Mucosa of stomach (tissue), 1 donor: ENCODE results near the gene BORCS8.

Experiments
- H3K27me3 ChIP-seq: one replicate; pipeline ENCODE4 v1.7.0; 2013; ENCODE audit warnings: mild to moderate bottlenecking, low read length; ENCODE audit not compliant: control insufficient read depth, insufficient read depth
- H3K36me3 ChIP-seq: one replicate; pipeline ENCODE4 v1.7.0; 2013; ENCODE audit warnings: low read length; ENCODE audit not compliant: control insufficient read depth, insufficient read depth
- H3K4me1 ChIP-seq: one replicate; pipeline ENCODE4 v1.7.0; 2013; ENCODE audit warnings: mild to moderate bottlenecking, low read length; ENCODE audit not compliant: control insufficient read depth, insufficient read depth
- H3K4me3 ChIP-seq: one replicate; pipeline ENCODE4 v1.7.0; 2013; ENCODE audit warnings: low read length
- H3K9ac ChIP-seq: one replicate; pipeline ENCODE4 v1.7.0; 2013; ENCODE audit warnings: mild to moderate bottlenecking, low read length, moderate library complexity
- H3K9me3 ChIP-seq: one replicate; pipeline ENCODE4 v1.7.0; 2013; ENCODE audit warnings: mild to moderate bottlenecking, low read length, moderate library complexity; ENCODE audit not compliant: control insufficient read depth
- donor health status: Pancreatic carcinoma.

The BORCS8 gene

GRCh38 chr19:19211499-19212420 is 19.8 kb upstream of the BORCS8 start, which contains the start of gene NCAN:
Gene NCAN (plus strand): TSS chr19:19211958. CDS start chr19:19216954, 4,996 bp downstream.
- Histone ChIP-seq H3K4me1 (peaks cover 9% of the 10 kb centered on the region), H3K27me3 (peaks cover 29% of the 10 kb centered on the region), H3K36me3 (no peaks in the 10 kb centered on the region), H3K4me3 (no peak within 1 kb of the TSS), H3K9me3 (no peaks in the 10 kb centered on the region), H3K9ac (no peak within 1 kb of the TSS)

DNA sequence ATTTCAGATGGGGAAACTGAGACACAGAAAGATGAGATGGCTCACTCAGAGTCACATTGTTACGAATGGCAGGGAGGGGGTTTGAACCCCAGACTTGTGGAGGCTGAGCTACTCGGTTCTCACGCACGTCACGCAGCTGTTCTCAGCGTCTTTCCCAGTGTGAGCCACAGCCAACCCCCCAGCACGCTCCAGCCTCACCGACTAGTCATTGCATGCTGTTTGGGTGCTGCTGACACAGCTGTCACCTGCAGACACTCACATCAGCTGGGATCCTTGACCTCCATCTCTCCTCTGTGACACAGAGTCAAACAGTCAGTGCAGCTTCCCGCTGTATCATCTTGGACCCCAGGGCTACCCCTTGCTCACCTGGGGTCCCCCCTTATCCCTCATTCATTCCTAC is 17.4 kb upstream of the BORCS8 start:
- H3K4me1 ChIP-seq, result peaks cover 13% of the 10 kb centered on the region
- H3K4me3 ChIP-seq, result no peak overlapping the region
- no peaks in the 10 kb centered on the region for H3K9me3 ChIP-seq
- H3K9ac ChIP-seq, result no peak overlapping the region
- peaks cover 40% of the 10 kb centered on the region for H3K27me3 ChIP-seq
- H3K36me3 ChIP-seq, result no peaks in the 10 kb centered on the region

GRCh38 chr19:19207637-19208572 is 16.0 kb upstream of the BORCS8 start:
- H3K9ac ChIP-seq, result no peak overlapping the region
- H3K9me3 ChIP-seq, result no peaks in the 10 kb centered on the region
- H3K27me3 ChIP-seq, result peaks cover 31% of the 10 kb centered on the region
- no peak overlapping the region for H3K4me3 ChIP-seq
- H3K4me1 ChIP-seq, result peaks cover 15% of the 10 kb centered on the region
- no peaks in the 10 kb centered on the region for H3K36me3 ChIP-seq

GRCh38 chr19:19206938-19207337 is 15.0 kb upstream of the BORCS8 start:
- H3K9ac ChIP-seq, result no peak overlapping the region

GRCh38 chr19:19205416-19206410 is 13.8 kb upstream of the BORCS8 start:
- H3K9ac ChIP-seq, result no peak overlapping the region

More at GRCh38 chr19:19206938-19207337, 15.0 kb upstream of the BORCS8 start:
- no peaks in the 10 kb centered on the region for H3K36me3 ChIP-seq
- H3K4me3 ChIP-seq, result no peak overlapping the region
- no peaks in the 10 kb centered on the region for H3K9me3 ChIP-seq
- H3K27me3 ChIP-seq, result peaks cover 22% of the 10 kb centered on the region
- peaks cover 24% of the 10 kb centered on the region for H3K4me1 ChIP-seq

GRCh38 chr19:19204181-19204580 is 12.2 kb upstream of the BORCS8 start:
- Histone ChIP-seq H3K36me3 (no peaks in the 10 kb centered on the region), H3K9me3 (no peaks in the 10 kb centered on the region), H3K27me3 (peaks cover 11% of the 10 kb centered on the region), H3K4me3 (no peak overlapping the region), H3K9ac (no peak overlapping the region), H3K4me1 (peaks cover 24% of the 10 kb centered on the region)

More at GRCh38 chr19:19205416-19206410, 13.8 kb upstream of the BORCS8 start:
- Histone ChIP-seq H3K9me3 (no peaks in the 10 kb centered on the region), H3K4me1 (peaks cover 24% of the 10 kb centered on the region), H3K4me3 (no peak overlapping the region), H3K36me3 (no peaks in the 10 kb centered on the region), H3K27me3 (peaks cover 11% of the 10 kb centered on the region)

DNA sequence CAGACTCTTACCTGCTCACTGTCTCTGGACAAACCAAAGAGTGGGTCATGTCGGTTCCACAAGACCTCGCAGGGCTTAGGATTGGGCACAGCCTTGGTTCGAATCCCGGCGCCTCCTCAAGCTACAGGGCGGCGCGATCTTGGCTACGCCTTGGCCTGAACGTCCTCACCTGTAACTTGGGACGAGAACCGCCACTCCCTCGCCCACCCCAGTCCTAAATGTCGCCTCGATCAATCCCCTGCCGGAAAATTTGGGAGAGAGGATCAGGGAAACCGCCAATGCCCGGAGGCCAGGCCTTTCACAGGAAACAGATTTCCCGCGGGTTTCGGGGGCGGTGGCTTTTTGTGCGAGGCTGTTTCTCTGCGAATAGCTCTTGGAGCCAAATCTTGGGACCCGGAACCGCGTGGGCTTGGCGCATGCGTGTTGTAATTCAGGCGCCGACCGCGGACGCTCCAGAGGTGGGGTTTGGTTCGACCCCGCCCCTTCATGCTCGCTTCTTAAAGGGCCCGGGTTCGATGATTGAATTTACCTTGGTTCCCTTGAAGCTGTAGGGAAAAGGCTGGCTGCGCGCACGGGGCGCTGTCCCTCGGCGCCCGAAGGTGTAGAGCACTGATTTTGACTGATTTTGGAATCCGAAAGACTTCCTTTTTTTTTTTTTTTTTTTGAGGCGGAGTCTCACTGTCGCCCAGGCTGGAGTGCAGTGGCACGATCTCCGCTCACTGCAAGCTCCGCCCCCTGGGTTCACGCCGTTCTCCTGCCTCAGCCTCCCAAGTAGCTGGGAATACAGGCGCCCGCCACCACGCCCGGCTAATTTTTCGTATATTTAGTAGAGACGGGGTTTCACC is 11.3 kb upstream of the BORCS8 start, which contains the start of gene NR2C2AP:
Gene NR2C2AP (minus strand): TSS at position 403 of the 845 bp plus-strand sequence. CDS start 354 bp downstream, at position 49.
- Histone ChIP-seq H3K9me3 (no peaks in the 10 kb centered on the region), H3K27me3 (peaks cover 11% of the 10 kb centered on the region), H3K36me3 (no peaks in the 10 kb centered on the region), H3K9ac (peak within 1 kb of the TSS; percentile 84), H3K4me1 (peaks cover 24% of the 10 kb centered on the region), H3K4me3 (peak within 1 kb of the TSS; percentile 79)

DNA sequence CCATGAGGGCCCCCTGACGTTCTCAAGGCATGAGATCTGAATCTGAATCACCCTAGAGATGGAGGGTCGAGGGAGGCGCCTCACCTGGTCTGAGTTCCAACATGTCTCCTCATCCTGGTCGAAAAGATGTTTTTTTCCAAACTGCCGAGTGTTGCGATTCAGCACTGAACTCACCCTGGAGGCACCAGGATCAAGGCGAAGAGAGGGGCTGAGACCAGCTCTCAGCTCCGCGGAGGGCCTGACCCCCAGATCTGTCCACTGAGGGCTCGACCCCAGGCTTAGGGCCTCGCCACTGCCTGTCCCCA is 10.7 kb upstream of the BORCS8 start:
- Histone ChIP-seq H3K27me3 (peaks cover 11% of the 10 kb centered on the region), H3K36me3 (no peaks in the 10 kb centered on the region), H3K4me3 (peak overlapping the region; percentile 79), H3K9ac (peak overlapping the region; percentile 84), H3K9me3 (no peaks in the 10 kb centered on the region), H3K4me1 (peaks cover 24% of the 10 kb centered on the region)

GRCh38 chr19:19201697-19202630 is 10.0 kb upstream of the BORCS8 start:
- H3K9me3 ChIP-seq, result no peaks in the 10 kb centered on the region
- H3K4me3 ChIP-seq, result no peak overlapping the region
- no peaks in the 10 kb centered on the region for H3K36me3 ChIP-seq
- peaks cover 11% of the 10 kb centered on the region for H3K27me3 ChIP-seq
- peak overlapping the region; percentile 84 for H3K9ac ChIP-seq
- H3K4me1 ChIP-seq, result peaks cover 18% of the 10 kb centered on the region

- Histone ChIP-seq H3K27me3 (no peaks in the 10 kb centered on the region), H3K4me3 (no peak overlapping the region), H3K9ac (no peak overlapping the region), H3K36me3 (peaks cover 3% of the 10 kb centered on the region), H3K9me3 (no peaks in the 10 kb centered on the region), H3K4me1 (peaks cover 18% of the 10 kb centered on the region)
These were observed 2.0 kb upstream of the BORCS8 start for GRCh38 chr19:19193926-19194325.
